Measurements from ENCODE around the gene TTC31. TPM values are rescaled to one million over a fixed set of nuclear protein-coding genes. Genes with fewer than 3 reads are reported as not detected.

Gene TTC31
- total RNA-seq (2014; rRNA removed; shearing (Covaris generic)) (15.9 and 17.7 TPM in 2 replicates), polyA plus RNA-seq (2016; fragmentation: Nextera tagmentation; extraction: Ambion mirVana) (14.2 and 20.4 TPM in 2 replicates)

GRCh38 chr2:74482801-74483674, at the start of gene TTC31, which contains the start of gene CCDC142:
TTC31 (plus strand) TSS chr2:74483081; CDS start chr2:74483096, 15 bp downstream.
CCDC142 (minus strand) TSS chr2:74482998; CDS start chr2:74482837, 161 bp downstream.
- in situ Hi-C loops (cut with MboI) = no loop called here
- peaks cover 87% of the 10 kb centered on the region for H3K79me2 ChIP-seq (ENCODE audit: insufficient read depth)
- peak within 1 kb of the TSS; percentile 97 for H3K4me2 ChIP-seq (ENCODE audit: unreplicated experiment)

GRCh38 chr2:74436111-74436805, 46.6 kb upstream of the TTC31 start:
- no peaks in the 10 kb centered on the region for H3K9me3 ChIP-seq (ENCODE audit: low read depth)
- H3K9ac ChIP-seq = no peak overlapping the region
- H3K36me3 ChIP-seq (ENCODE audit: low read depth) = no peaks in the 10 kb centered on the region
- no peak overlapping the region for H3K27ac ChIP-seq
- H3K4me3 ChIP-seq = no peak overlapping the region
- no peaks in the 10 kb centered on the region for H3K9me2 ChIP-seq (ENCODE audit: insufficient read depth)
- peaks cover 32% of the 10 kb centered on the region for H3K79me2 ChIP-seq (ENCODE audit: insufficient read depth)
- no peaks in the 10 kb centered on the region; the same call in 1 of the 2 replicates for H3K4me1 ChIP-seq (ENCODE audit: insufficient read depth)
- no peak for DNase-seq
- TF ChIP-seq EZH2 (IDR thresholded peaks at IDR 0.05; ENCODE audit: insufficient read depth, poor library complexity, severe bottlenecking) (no peak), EZH2phosphoT487 (IDR thresholded peaks at IDR 0.05; ENCODE audit: insufficient read depth, low read depth) (no peak)
- no peaks in the 10 kb centered on the region for H3K27me3 ChIP-seq (replicated peaks; ENCODE audit: insufficient read depth)
- H3K4me2 ChIP-seq (ENCODE audit: unreplicated experiment) = no peak overlapping the region
- H2AFZ ChIP-seq = no peak overlapping the region
- in situ Hi-C loops (cut with MboI) = no loop called here
- no peaks in the 10 kb centered on the region for H4K20me1 ChIP-seq (ENCODE audit: insufficient read depth)
- WGBS, 2 experiments (ENCODE audit: low coverage in 1 of 2, low lambda C conversion rate in 2 of 2, missing lambda C conversion rate in 2 of 2) = 85 to 88% methylated on average over 28 to 42 of the region's 43 CpGs
- H3F3A ChIP-seq (ENCODE audit: insufficient read depth) = no peaks in the 10 kb centered on the region

More at GRCh38 chr2:74482801-74483674, at the start of gene TTC31, which contains the start of gene CCDC142:
- Histone ChIP-seq H3K4me3 (peak within 1 kb of the TSS; percentile 99), H3K9me2 (ENCODE audit: insufficient read depth) (no peaks in the 10 kb centered on the region), H3K9ac (peak within 1 kb of the TSS; percentile 85), H2AFZ (peak within 1 kb of the TSS; percentile 96), H3K9me3 (ENCODE audit: low read depth) (no peaks in the 10 kb centered on the region), H3K4me1 (ENCODE audit: insufficient read depth) (peaks cover 25% of the 10 kb centered on the region), H4K20me1 (ENCODE audit: insufficient read depth) (no peaks in the 10 kb centered on the region), H3K36me3 (ENCODE audit: low read depth) (peaks cover 5% of the 10 kb centered on the region; the same call in 1 of the 2 replicates), H3K27me3 (replicated peaks; ENCODE audit: insufficient read depth) (no peaks in the 10 kb centered on the region), H3K27ac (peak within 1 kb of the TSS; percentile 62), H3F3A (ENCODE audit: insufficient read depth) (peaks cover 13% of the 10 kb centered on the region)
- 0 to 1% methylated on average over 41 to 50 of the region's 50 CpGs for WGBS, 2 experiments (ENCODE audit: low coverage in 1 of 2, low lambda C conversion rate in 2 of 2, missing lambda C conversion rate in 2 of 2)
- TF ChIP-seq EZH2 (IDR thresholded peaks at IDR 0.05; ENCODE audit: insufficient read depth, poor library complexity, severe bottlenecking) (no peak), EZH2phosphoT487 (IDR thresholded peaks at IDR 0.05; ENCODE audit: insufficient read depth, low read depth) (no peak)
- DNase-seq = peak; percentile 98

- Histone ChIP-seq H3K9me2 (ENCODE audit: insufficient read depth) (no peaks in the 10 kb centered on the region), H3F3A (ENCODE audit: insufficient read depth) (no peaks in the 10 kb centered on the region), H3K27me3 (replicated peaks; ENCODE audit: insufficient read depth) (no peaks in the 10 kb centered on the region), H2AFZ (no peak overlapping the region), H3K9me3 (ENCODE audit: low read depth) (no peaks in the 10 kb centered on the region), H4K20me1 (ENCODE audit: insufficient read depth) (no peaks in the 10 kb centered on the region), H3K4me3 (no peak overlapping the region), H3K79me2 (ENCODE audit: insufficient read depth) (peaks cover 32% of the 10 kb centered on the region), H3K4me2 (ENCODE audit: unreplicated experiment) (no peak overlapping the region), H3K4me1 (ENCODE audit: insufficient read depth) (no peaks in the 10 kb centered on the region; the same call in 1 of the 2 replicates), H3K36me3 (ENCODE audit: low read depth) (no peaks in the 10 kb centered on the region), H3K9ac (no peak overlapping the region), H3K27ac (no peak overlapping the region)
- in situ Hi-C loops (cut with MboI) = no loop called here
- TF ChIP-seq EZH2 (IDR thresholded peaks at IDR 0.05; ENCODE audit: insufficient read depth, poor library complexity, severe bottlenecking) = no peak
- no peak for TF ChIP-seq EZH2phosphoT487 (IDR thresholded peaks at IDR 0.05; ENCODE audit: insufficient read depth, low read depth)
- no peak for DNase-seq
- WGBS, 2 experiments (ENCODE audit: low coverage in 1 of 2, low lambda C conversion rate in 2 of 2, missing lambda C conversion rate in 2 of 2) = 81% methylated on average over 6 of the region's 6 CpGs
Measured at GRCh38 chr2:74436848-74437695, 45.8 kb upstream of the TTC31 start.

All from GM23248 (cell line).